ENCODE measurements around the gene PPP1R37.

PPP1R37 gene

GRCh38 chr19:45092747-45093678, at the start of gene PPP1R37:
Gene PPP1R37 (plus strand): TSS chr19:45093179. CDS start chr19:45093326, 147 bp downstream.
- TF ChIP-seq CTCF (conservative IDR thresholded peaks at IDR 0.05; ENCODE audit: low read depth) = no peak; the same call in 1 of the 2 replicates
- DNase-seq (ENCODE audit: low spot score) = peak; percentile 95
- CTCF ChIA-PET = interaction anchor here (0.6 to 0.7 kb wide), 4 partner anchors 9 to 75 kb away, joined by 3 to 4 read pairs (median 3); no protein-coding TSS in a partner anchor
- peak within 1 kb of the TSS; percentile 93 for H3K27ac ChIP-seq
- POLR2A ChIA-PET (ENCODE audit: low non-redundant PET) = interaction anchor here (0.7 to 1.1 kb wide), 4 partner anchors 38 to 260 kb away, joined by 3 to 4 read pairs (median 4); partner anchors contain the start of gene TRAPPC6A

- ChIA-PET POLR2A (ENCODE audit: low non-redundant PET) (no interaction called here), CTCF (interaction anchor here (0.5 to 1.3 kb wide), 3 partner anchors 14 to 1571 kb away, joined by 3 to 4 read pairs (median 4); no protein-coding TSS in a partner anchor)
- TF ChIP-seq CTCF (conservative IDR thresholded peaks at IDR 0.05; ENCODE audit: low read depth) = no peak
- DNase-seq (ENCODE audit: low spot score) = no peak
- H3K27ac ChIP-seq = peak overlapping the region; percentile 3; the same call in 1 of the 2 replicates
Measured at GRCh38 chr19:45045671-45046353, 47.2 kb upstream of the PPP1R37 start.

- TF ChIP-seq CTCF (conservative IDR thresholded peaks at IDR 0.05; ENCODE audit: low read depth) = no peak
- H3K27ac ChIP-seq = peak overlapping the region; percentile 3; the same call in 1 of the 2 replicates
- DNase-seq (ENCODE audit: low spot score) = no peak
- POLR2A ChIA-PET (ENCODE audit: low non-redundant PET) = no interaction called here
- CTCF ChIA-PET = interaction anchor here (1.3 kb wide), 1 partner anchor 13 kb away, joined by 4 read pairs; no protein-coding TSS in a partner anchor
Measured at GRCh38 chr19:45046355-45046754, 46.6 kb upstream of the PPP1R37 start.

GRCh38 chr19:45047188-45047797, 45.7 kb upstream of the PPP1R37 start:
- no peak for TF ChIP-seq CTCF (conservative IDR thresholded peaks at IDR 0.05; ENCODE audit: low read depth)
- ChIA-PET CTCF (interaction anchor here (0.7 to 1.3 kb wide), 1 partner anchor 12 kb away, joined by 4 to 5 read pairs; no protein-coding TSS in a partner anchor), POLR2A (ENCODE audit: low non-redundant PET) (no interaction called here)
- no peak for DNase-seq (ENCODE audit: low spot score)
- H3K27ac ChIP-seq = no peak overlapping the region

GRCh38 chr19:45049073-45049736, 43.8 kb upstream of the PPP1R37 start:
- H3K27ac ChIP-seq = peak overlapping the region; percentile 47
- ChIA-PET CTCF (interaction anchor here (0.9 to 1.8 kb wide), 2 partner anchors 10 to 96 kb away, joined by 3 to 7 read pairs; no protein-coding TSS in a partner anchor), POLR2A (ENCODE audit: low non-redundant PET) (interaction anchor here (1.3 kb wide), 1 partner anchor 10 kb away, joined by 7 read pairs; the partner anchor contains the start of gene CLASRP)
- no peak for DNase-seq (ENCODE audit: low spot score)
- no peak for TF ChIP-seq CTCF (conservative IDR thresholded peaks at IDR 0.05; ENCODE audit: low read depth)
